H9 (cell line): ENCODE results near the gene CPLX4. TPM values are rescaled to one million over a fixed set of nuclear protein-coding genes. Genes with fewer than 3 reads are reported as not detected.
A peak's percentile ranks its signal among the peaks of the same experiment; 100 is the strongest.

Source experiments
- DNase-seq: peaks from one replicate; pipeline ENCODE4 v3.0.0-alpha.2; 2017
- H2AFZ ChIP-seq: one replicate; pipeline ENCODE4 v1.6.1; 2013; ENCODE audit warnings: mild to moderate bottlenecking, low read length, control low read depth, moderate library complexity
- H2AK5ac ChIP-seq: 2 replicates; pipeline ENCODE4 v1.6.1; 2013; ENCODE audit warnings: low read length, control low read depth, mixed read lengths; ENCODE audit not compliant: insufficient read length
- H2BK120ac ChIP-seq: one replicate; pipeline ENCODE4 v1.6.1; 2013; ENCODE audit warnings: low read depth, mild to moderate bottlenecking, low read length, control low read depth, inconsistent platforms; ENCODE audit not compliant: poor library complexity, severe bottlenecking
- H2BK12ac ChIP-seq: 2 replicates; pipeline ENCODE4 v1.6.1; 2013; ENCODE audit warnings: low read length, control low read depth, mixed read lengths, low read depth; ENCODE audit not compliant: insufficient read length
- H2BK15ac ChIP-seq: 2 replicates; pipeline ENCODE4 v1.6.1; 2013; ENCODE audit warnings: low read depth, low read length, control low read depth
- H2BK20ac ChIP-seq: one replicate; pipeline ENCODE4 v1.6.1; 2013; ENCODE audit warnings: low read depth, mild to moderate bottlenecking, low read length, control low read depth, inconsistent platforms; ENCODE audit not compliant: poor library complexity, severe bottlenecking
- H2BK5ac ChIP-seq: 2 replicates; pipeline ENCODE4 v1.6.1; 2013; ENCODE audit warnings: low read length, control low read depth, mixed read lengths; ENCODE audit not compliant: insufficient read length
- H3K14ac ChIP-seq: 2 replicates; pipeline ENCODE4 v1.6.1; 2013; ENCODE audit warnings: low read length, control low read depth; ENCODE audit not compliant: insufficient read depth
- H3K18ac ChIP-seq: 2 replicates; pipeline ENCODE4 v1.6.1; 2013; ENCODE audit warnings: low read depth, mild to moderate bottlenecking, mixed read lengths, low read length, control low read depth; ENCODE audit not compliant: insufficient read length
- H3K23ac ChIP-seq: 2 replicates; pipeline ENCODE4 v1.6.1; 2013; ENCODE audit warnings: low read length, control low read depth, mixed read lengths, low read depth; ENCODE audit not compliant: insufficient read length
- H3K23me2 ChIP-seq: 2 replicates; pipeline ENCODE4 v1.6.1; 2013; ENCODE audit warnings: low read depth, mild to moderate bottlenecking, mixed read lengths, low read length, control low read depth; ENCODE audit not compliant: insufficient read length, poor library complexity, severe bottlenecking
- H3K27ac ChIP-seq: 2 replicates; pipeline ENCODE4 v1.5.1; 2013; ENCODE audit warnings: low read length, control low read depth, mixed read lengths, low read depth; ENCODE audit not compliant: insufficient read length
- H3K27me3 ChIP-seq: 2 replicates; pipeline ENCODE4 v1.6.1; 2013; ENCODE audit warnings: low read length, control low read depth, inconsistent platforms; ENCODE audit not compliant: insufficient read depth
- H3K4ac ChIP-seq: 2 replicates; pipeline ENCODE4 v1.6.1; 2013; ENCODE audit warnings: low read depth, mild to moderate bottlenecking, control low read depth, inconsistent platforms, low read length, moderate library complexity
- H3K4me1 ChIP-seq: 2 replicates; pipeline ENCODE4 v1.6.1; 2013; ENCODE audit warnings: low read length, control low read depth, inconsistent platforms; ENCODE audit not compliant: insufficient read depth
- H3K4me2 ChIP-seq: 2 replicates; pipeline ENCODE4 v1.6.1; 2013; ENCODE audit warnings: low read length, control low read depth, mixed read lengths; ENCODE audit not compliant: insufficient read length, insufficient read depth
- H3K56ac ChIP-seq: 2 replicates; pipeline ENCODE4 v1.6.1; 2013; ENCODE audit warnings: low read depth, mild to moderate bottlenecking, mixed read lengths, low read length, control low read depth; ENCODE audit not compliant: insufficient read length
- H3K79me1 ChIP-seq: 2 replicates; pipeline ENCODE4 v1.6.1; 2013; ENCODE audit warnings: low read depth, mild to moderate bottlenecking, moderate library complexity, low read length, control low read depth, inconsistent platforms; ENCODE audit not compliant: insufficient read depth, poor library complexity, severe bottlenecking
- H3K79me2 ChIP-seq: 2 replicates; pipeline ENCODE4 v1.6.1; 2013; ENCODE audit warnings: low read length, control low read depth, inconsistent platforms; ENCODE audit not compliant: insufficient read depth
- H3K9ac ChIP-seq: 2 replicates; pipeline ENCODE4 v1.6.1; 2013; ENCODE audit warnings: low read length, control low read depth, mixed read lengths; ENCODE audit not compliant: insufficient read length; ENCODE audit errors: extremely low read depth
- H3K9me3 ChIP-seq: one replicate; pipeline ENCODE4 v1.6.1; 2013; ENCODE audit warnings: low read depth, low read length, inconsistent platforms; ENCODE audit not compliant: control insufficient read depth
- H3T11ph ChIP-seq: one replicate; pipeline ENCODE4 v1.6.1; 2013; ENCODE audit warnings: mild to moderate bottlenecking, low read length, control low read depth, inconsistent platforms
- H4K20me1 ChIP-seq: one replicate; pipeline ENCODE4 v1.6.1; 2013; ENCODE audit not compliant: control insufficient read depth, insufficient read length, insufficient read depth
- H4K5ac ChIP-seq: 2 replicates; pipeline ENCODE4 v1.6.1; 2013; ENCODE audit warnings: low read depth, mild to moderate bottlenecking, mixed read lengths, low read length, control low read depth; ENCODE audit not compliant: insufficient read length
- H4K8ac ChIP-seq: replicated peaks from 2 replicates; pipeline ENCODE4 v1.6.1; 2013; ENCODE audit warnings: low read length, control low read depth, mixed read lengths, low read depth; ENCODE audit not compliant: insufficient read length
- H4K91ac ChIP-seq: 2 replicates; pipeline ENCODE4 v1.6.1; 2013; ENCODE audit warnings: low read depth, mild to moderate bottlenecking, moderate library complexity, mixed read lengths, low read length, control low read depth; ENCODE audit not compliant: insufficient read length
- H3K27ac Mint-ChIP-seq, 3 experiments: 2 replicates in 2 of 3; 3 replicates in 1 of 3; pipeline ENCODE4 v1.8.0; 2020 to 2021; ENCODE audit warnings: mixed read lengths in 3 of 3, mild to moderate bottlenecking in 1 of 3, moderate library complexity in 1 of 3
- H3K27me3 Mint-ChIP-seq: 2 replicates; pipeline ENCODE4 v1.8.0; 2021; ENCODE audit warnings: low read depth, mild to moderate bottlenecking, moderate library complexity, mixed read lengths
- H3K36me3 Mint-ChIP-seq, 3 experiments: 2 replicates in 2 of 3; 3 replicates in 1 of 3; pipeline ENCODE4 v1.8.0; 2020 to 2021; ENCODE audit warnings: low read depth in 3 of 3, mixed read lengths in 3 of 3; ENCODE audit not compliant: insufficient read depth in 1 of 3
- H3K4me1 Mint-ChIP-seq, 2 experiments: 2 replicates each; pipeline ENCODE4 v1.8.0; 2020; ENCODE audit warnings: mixed read lengths in 2 of 2
- H3K4me3 Mint-ChIP-seq, 2 experiments: 2 replicates in 1 of 2; 3 replicates in 1 of 2; pipeline ENCODE4 v1.8.0; 2020 to 2021; ENCODE audit warnings: mild to moderate bottlenecking in 2 of 2, mixed read lengths in 2 of 2, moderate library complexity in 1 of 2
- H3K9me3 Mint-ChIP-seq, 2 experiments: 2 replicates in 1 of 2; 3 replicates in 1 of 2; pipeline ENCODE4 v1.8.0; 2020; ENCODE audit warnings: mild to moderate bottlenecking in 2 of 2, mixed read lengths in 2 of 2, moderate library complexity in 1 of 2
- CTCF ChIP-seq: fragments of 200-600 bp; sonication (generic); conservative IDR thresholded peaks from 3 replicates; pipeline ENCODE4 v1.8.0; 2021; ENCODE audit warnings: antibody characterized with exemption, mild to moderate bottlenecking
- WGBS: extraction: QIAGEN DNeasy Blood & Tissue Kit; methylation state at CpG from one replicate; pipeline ENCODE4 v1.1.7; 2013; ENCODE audit warnings: missing lambda C conversion rate, low lambda C conversion rate, mixed read lengths; ENCODE audit not compliant: insufficient read length; ENCODE audit errors: extremely low coverage; 5-methylcytosine and 5-hydroxymethylcytosine counted together
- total RNA-seq: library from RNA; stranded (reverse); gene quantifications from 2 replicates; pipeline ENCODE4 v1.2.1, GENCODE V29; 2021

The CPLX4 gene
- total RNA-seq, 1 experiment from 2014 or later, result not detected

- Mint-ChIP-seq H3K4me3 (peak overlapping the region in 1 of 2 experiments; percentile 77; a peak in 2 of 5 replicates), H3K36me3 (no peaks in the 10 kb centered on the region; a peak in 1 of 7 replicates), H3K27ac (no peak overlapping the region), H3K9me3 (peaks cover 0 to 3% of the 10 kb centered on the region in 2 experiments; a peak in 3 of 5 replicates), H3K27me3 (peaks cover 98% of the 10 kb centered on the region), H3K4me1 (peaks cover 25 to 33% of the 10 kb centered on the region in 2 experiments)
- Histone ChIP-seq H2BK20ac (no peak overlapping the region), H4K91ac (no peak overlapping the region), H3K4me2 (peak overlapping the region; percentile 66), H3K4ac (no peak overlapping the region), H3K27ac (no peak overlapping the region), H2BK12ac (no peak overlapping the region), H2BK15ac (no peak overlapping the region), H2AFZ (no peak overlapping the region), H3K27me3 (peaks cover 76% of the 10 kb centered on the region), H3K79me2 (no peaks in the 10 kb centered on the region), H3K56ac (no peak overlapping the region), H2BK120ac (no peak overlapping the region), H3K23me2 (peaks cover 14% of the 10 kb centered on the region), H3K79me1 (no peaks in the 10 kb centered on the region), H2AK5ac (no peak overlapping the region), H4K20me1 (no peaks in the 10 kb centered on the region), H3K4me1 (peaks cover 4% of the 10 kb centered on the region; the same call in 1 of the 2 replicates), H3K9me3 (no peaks in the 10 kb centered on the region), H4K8ac (no peak overlapping the region), H3K14ac (no peak overlapping the region), H3K18ac (no peak overlapping the region), H2BK5ac (no peak overlapping the region), H3T11ph (no peak overlapping the region), H3K23ac (no peak overlapping the region), H4K5ac (no peak overlapping the region), H3K9ac (no peak overlapping the region)
- no peak for TF ChIP-seq CTCF
- no CpG with 5 or more reads among the region's 12 CpGs for WGBS
- no peak for DNase-seq
Observed at GRCh38 chr18:59265974-59266369, 52.5 kb downstream of the CPLX4 start.
